Keratinocyte (primary cell): ENCODE data around the gene KLHL35. TPM values are rescaled to one million over a fixed set of nuclear protein-coding genes. Genes with fewer than 3 reads are reported as not detected.

Experiments
- DNase-seq: peaks from one replicate; pipeline ENCODE4 v3.0.0-alpha.2; 2011; ENCODE audit warnings: low read depth, missing footprints, low spot score
- FAIRE-seq: peaks from 2 replicates; lab custom pipeline; 2011; peaks lifted over from hg19 to GRCh38; lab: Jason Lieb, UNC
- H2AFZ ChIP-seq: 2 replicates; pipeline ENCODE4 v1.6.0; 2012; ENCODE audit warnings: low read length, control low read depth, inconsistent platforms; ENCODE audit not compliant: control insufficient read depth
- H3K27ac ChIP-seq: 2 replicates; pipeline ENCODE4 v1.5.1; 2011; ENCODE audit warnings: low read length; ENCODE audit not compliant: control insufficient read depth, insufficient read depth
- H3K27me3 ChIP-seq: 3 replicates; pipeline ENCODE4 v1.6.0; 2011; ENCODE audit warnings: low read length; ENCODE audit not compliant: control insufficient read depth, insufficient read depth; ENCODE audit errors: extremely low read depth
- H3K36me3 ChIP-seq, 2 experiments: 2 replicates in 1 of 2; 3 replicates in 1 of 2; pipeline ENCODE4 v1.5.1; 2011; ENCODE audit warnings: low read length in 2 of 2, mild to moderate bottlenecking in 1 of 2; ENCODE audit not compliant: control insufficient read depth in 2 of 2, insufficient read depth in 2 of 2; ENCODE audit errors: extremely low read depth in 1 of 2
- H3K4me1 ChIP-seq: 3 replicates; pipeline ENCODE4 v1.5.1; 2011; ENCODE audit warnings: low read length; ENCODE audit not compliant: control insufficient read depth, insufficient read depth; ENCODE audit errors: extremely low read depth
- H3K4me2 ChIP-seq: 3 replicates; pipeline ENCODE4 v1.6.0; 2011; ENCODE audit warnings: low read depth, low read length; ENCODE audit not compliant: control insufficient read depth, insufficient read depth; ENCODE audit errors: extremely low read depth
- H3K4me3 ChIP-seq, 3 experiments: fragments of 200-600 bp in 1 of 3; sonication (generic) in 1 of 3; 2 replicates in 2 of 3; 3 replicates in 1 of 3; pipeline ENCODE4 v1.5.1; 2011 to 2016; ENCODE audit warnings: low read length in 3 of 3, mild to moderate bottlenecking in 3 of 3, control low read depth in 2 of 3, inconsistent platforms in 1 of 3, low read depth in 1 of 3, mixed read lengths in 1 of 3, mixed run types in 1 of 3, moderate library complexity in 1 of 3; ENCODE audit not compliant: control insufficient read depth in 2 of 3, insufficient read depth in 2 of 3; ENCODE audit errors: extremely low read depth in 1 of 3
- H3K79me2 ChIP-seq: 2 replicates; pipeline ENCODE4 v1.6.0; 2012; ENCODE audit warnings: low read length; ENCODE audit not compliant: control insufficient read depth, insufficient read depth
- H3K9ac ChIP-seq: 3 replicates; pipeline ENCODE4 v1.6.0; 2011; ENCODE audit warnings: low read length; ENCODE audit not compliant: control insufficient read depth, insufficient read depth; ENCODE audit errors: extremely low read depth
- H3K9me1 ChIP-seq: 3 replicates; pipeline ENCODE4 v1.6.0; 2011; ENCODE audit warnings: low read length; ENCODE audit not compliant: control insufficient read depth, insufficient read depth; ENCODE audit errors: extremely low read depth
- H3K9me3 ChIP-seq: 2 replicates; pipeline ENCODE4 v1.5.1; 2012; ENCODE audit warnings: low read depth, low read length; ENCODE audit not compliant: control insufficient read depth
- H4K20me1 ChIP-seq: 3 replicates; pipeline ENCODE4 v1.6.0; 2011; ENCODE audit warnings: low read length; ENCODE audit not compliant: control insufficient read depth, insufficient read depth; ENCODE audit errors: extremely low read depth
- CTCF ChIP-seq, 3 experiments: IDR thresholded peaks in 1 of 3; conservative IDR thresholded peaks in 1 of 3; optimal IDR thresholded peaks in 1 of 3; 2 replicates in 2 of 3; 3 replicates in 1 of 3; pipeline versions ENCODE3 to v1.5.1; 2011; ENCODE audit warnings: low read length in 3 of 3, mild to moderate bottlenecking in 3 of 3, moderate library complexity in 2 of 3, control low read depth in 1 of 3, inconsistent platforms in 1 of 3; ENCODE audit not compliant: insufficient read depth in 2 of 3; ENCODE audit errors: extremely low read depth in 1 of 3
- EZH2 ChIP-seq: IDR thresholded peaks from one replicate; pipeline ENCODE4 v1.6.1; 2012; ENCODE audit warnings: inconsistent platforms, mild to moderate bottlenecking, low read length, moderate library complexity
- dilution Hi-C: fragments of 300-500 bp; cut with MboI; formaldehyde crosslinking; loops from one replicate; pipeline ENCODE4 v1.7.0; 2020; ENCODE audit warnings: low sequenced_read_pairs; ENCODE audit not compliant: extremely low pct_ligation_motif_present
- polyA plus RNA-seq, 5 experiments: library from polyadenylated mRNA; depleted of rRNA in 3 of 5; stranded (reverse) in 3 of 5; stranded (forward) in 1 of 5; unstranded in 1 of 5; fragments of >200 nt; gene quantifications; 1 replicate in 1 of 5; 2 replicates in 3 of 5; 3 replicates in 1 of 5; pipeline versions ENCODE4 v1.2.1 to v1.2.3, GENCODE V29; 2011 to 2012; ENCODE audit warnings: missing spikeins in 2 of 5, low read depth in 1 of 5, low replicate concordance in 1 of 5

KLHL35 gene
- polyA plus RNA-seq, 1 donor (not counting 4 experiments of a cell fraction or from before 2014, with no cell fraction given) = 0.58 TPM

- Histone ChIP-seq H3K27ac (no peak overlapping the region), H3K36me3 (no peaks in the 10 kb centered on the region), H3K9me1 (no peaks in the 10 kb centered on the region), H3K4me2 (no peak overlapping the region), H3K9ac (no peak overlapping the region), H2AFZ (no peak overlapping the region), H4K20me1 (no peaks in the 10 kb centered on the region), H3K27me3 (no peaks in the 10 kb centered on the region), H3K9me3 (no peaks in the 10 kb centered on the region), H3K4me1 (peaks cover 17% of the 10 kb centered on the region), H3K79me2 (no peaks in the 10 kb centered on the region), H3K4me3 (no peak overlapping the region)
- FAIRE-seq (no peak), DNase-seq (no peak)
- dilution Hi-C loops = no loop called here
- TF ChIP-seq EZH2 (no peak), CTCF (optimal IDR thresholded peaks at IDR 0.05 in 1 of 3, IDR thresholded peaks at IDR 0.05 in 1 of 3, conservative IDR thresholded peaks at IDR 0.05 in 1 of 3; ENCODE audit: extremely low read depth in 1 of 3, insufficient read depth in 2 of 3, low read length in 3 of 3) (no peak)
Observed at GRCh38 chr11:75468534-75469340, 35.7 kb upstream of the KLHL35 start.

GRCh38 chr11:75467881-75468280 lies 34.9 kb upstream of the KLHL35 start:
- Histone ChIP-seq H3K9me3 (no peaks in the 10 kb centered on the region), H3K27me3 (no peaks in the 10 kb centered on the region), H3K9me1 (no peaks in the 10 kb centered on the region), H3K4me1 (peaks cover 17% of the 10 kb centered on the region), H4K20me1 (no peaks in the 10 kb centered on the region), H3K9ac (no peak overlapping the region), H3K36me3 (no peaks in the 10 kb centered on the region), H3K79me2 (no peaks in the 10 kb centered on the region), H2AFZ (no peak overlapping the region), H3K4me2 (no peak overlapping the region), H3K4me3 (no peak overlapping the region), H3K27ac (no peak overlapping the region)
- TF ChIP-seq CTCF (optimal IDR thresholded peaks at IDR 0.05 in 1 of 3, IDR thresholded peaks at IDR 0.05 in 1 of 3, conservative IDR thresholded peaks at IDR 0.05 in 1 of 3; ENCODE audit: extremely low read depth in 1 of 3, insufficient read depth in 2 of 3, low read length in 3 of 3) (no peak), EZH2 (no peak)
- no peak for DNase-seq
- dilution Hi-C loops = no loop called here
- FAIRE-seq = no peak
